AG10803 (cell line): ENCODE results near the gene NKD2.
"Not testable (repeated sequence)": the region's sequence is repeated elsewhere in the genome, so short reads cannot be mapped to it uniquely, and the experiment has no call there.

ENCODE experiments used
- DNase-seq: peaks from one replicate; pipeline ENCODE4 v3.0.0; 2010; ENCODE audit warnings: low read depth
- H3K4me3 ChIP-seq: 2 replicates; pipeline ENCODE4 v1.5.1; 2011; ENCODE audit warnings: mild to moderate bottlenecking, low read length, control low read depth
- TF ChIP-seq, protein P1 (sequence below): conservative IDR thresholded peaks from 2 replicates; pipeline ENCODE4 v1.5.1; 2011; ENCODE audit warnings: mild to moderate bottlenecking, low read length, control low read depth, inconsistent platforms

Gene NKD2

DNA sequence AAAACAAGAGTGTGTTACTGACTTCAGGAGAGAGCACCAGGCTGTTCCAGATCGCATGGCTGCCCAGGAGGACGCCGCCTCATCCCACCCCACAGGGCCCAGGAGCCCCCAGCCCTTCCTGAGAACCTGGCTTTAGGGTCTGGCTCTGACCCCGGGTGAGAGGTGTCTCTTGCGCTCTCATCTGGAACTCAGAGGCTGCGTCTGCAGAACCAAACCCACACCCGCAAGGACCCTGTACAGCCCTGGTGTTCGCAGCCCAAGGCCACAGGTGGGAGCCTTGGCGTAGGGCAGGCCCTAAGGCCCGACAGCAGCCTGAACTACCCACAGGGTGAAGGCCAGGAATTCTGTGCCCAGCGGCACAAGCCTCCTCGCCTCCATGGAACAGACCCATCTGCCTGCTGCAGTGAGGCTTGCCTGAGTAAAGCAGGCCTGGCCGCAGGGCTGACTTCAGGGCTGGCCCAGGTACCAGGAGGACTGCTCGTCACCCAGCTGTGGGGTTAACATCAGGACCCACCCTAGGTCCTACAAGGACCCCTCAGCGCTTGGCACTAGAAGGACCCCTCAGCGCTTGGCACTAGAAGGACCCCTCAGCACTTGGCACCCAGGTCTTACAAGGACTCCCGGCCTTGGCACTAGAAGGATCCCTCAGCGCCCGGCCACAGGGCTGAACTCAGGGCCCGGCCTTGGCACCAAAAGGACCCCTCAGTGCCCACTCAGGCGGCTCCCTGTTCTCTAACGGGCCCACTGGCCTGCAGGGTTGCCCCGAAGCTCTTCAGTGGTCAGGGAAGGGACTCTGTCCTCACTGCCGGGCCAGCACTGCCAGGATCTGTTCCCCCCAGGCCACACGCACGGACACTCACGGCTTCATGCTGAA is 48.2 kb downstream of the NKD2 start:
- H3K4me3 ChIP-seq: no peak overlapping the region
- TF ChIP-seq, protein P1, sequence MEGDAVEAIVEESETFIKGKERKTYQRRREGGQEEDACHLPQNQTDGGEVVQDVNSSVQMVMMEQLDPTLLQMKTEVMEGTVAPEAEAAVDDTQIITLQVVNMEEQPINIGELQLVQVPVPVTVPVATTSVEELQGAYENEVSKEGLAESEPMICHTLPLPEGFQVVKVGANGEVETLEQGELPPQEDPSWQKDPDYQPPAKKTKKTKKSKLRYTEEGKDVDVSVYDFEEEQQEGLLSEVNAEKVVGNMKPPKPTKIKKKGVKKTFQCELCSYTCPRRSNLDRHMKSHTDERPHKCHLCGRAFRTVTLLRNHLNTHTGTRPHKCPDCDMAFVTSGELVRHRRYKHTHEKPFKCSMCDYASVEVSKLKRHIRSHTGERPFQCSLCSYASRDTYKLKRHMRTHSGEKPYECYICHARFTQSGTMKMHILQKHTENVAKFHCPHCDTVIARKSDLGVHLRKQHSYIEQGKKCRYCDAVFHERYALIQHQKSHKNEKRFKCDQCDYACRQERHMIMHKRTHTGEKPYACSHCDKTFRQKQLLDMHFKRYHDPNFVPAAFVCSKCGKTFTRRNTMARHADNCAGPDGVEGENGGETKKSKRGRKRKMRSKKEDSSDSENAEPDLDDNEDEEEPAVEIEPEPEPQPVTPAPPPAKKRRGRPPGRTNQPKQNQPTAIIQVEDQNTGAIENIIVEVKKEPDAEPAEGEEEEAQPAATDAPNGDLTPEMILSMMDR: no peak
- no peak for DNase-seq

DNA sequence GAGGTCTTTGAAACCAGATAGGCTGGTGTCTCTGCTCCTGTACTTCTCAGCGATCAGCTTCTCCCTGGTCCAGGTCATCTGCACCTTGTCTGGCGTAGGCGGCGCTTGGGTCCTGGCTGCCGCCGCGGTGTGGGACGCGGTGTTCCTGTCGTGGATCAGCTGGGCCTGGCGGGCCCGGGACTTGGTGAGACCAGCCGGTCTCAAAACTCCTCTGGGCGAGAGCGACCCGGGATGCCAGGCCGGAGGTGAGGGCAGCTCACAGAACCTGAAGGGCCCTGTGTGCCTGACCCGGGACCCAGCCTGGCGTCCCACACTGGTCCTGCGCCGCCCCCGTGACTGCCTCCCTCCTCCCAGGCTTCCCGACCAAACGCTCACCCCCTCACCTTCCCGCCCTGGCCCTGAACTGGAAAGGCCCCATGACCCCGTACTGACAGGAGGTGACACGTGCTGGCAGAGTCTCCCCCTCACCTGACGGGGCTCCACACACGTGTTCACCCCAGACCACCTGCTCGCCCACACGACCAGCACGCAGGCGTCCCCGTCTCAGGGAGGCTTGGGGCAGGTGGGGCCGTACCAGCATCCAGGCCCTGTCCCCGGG is 49.0 kb downstream of the NKD2 start:
- TF ChIP-seq, protein P1: no peak
- H3K4me3 ChIP-seq: no peak overlapping the region
- no peak for DNase-seq

DNA sequence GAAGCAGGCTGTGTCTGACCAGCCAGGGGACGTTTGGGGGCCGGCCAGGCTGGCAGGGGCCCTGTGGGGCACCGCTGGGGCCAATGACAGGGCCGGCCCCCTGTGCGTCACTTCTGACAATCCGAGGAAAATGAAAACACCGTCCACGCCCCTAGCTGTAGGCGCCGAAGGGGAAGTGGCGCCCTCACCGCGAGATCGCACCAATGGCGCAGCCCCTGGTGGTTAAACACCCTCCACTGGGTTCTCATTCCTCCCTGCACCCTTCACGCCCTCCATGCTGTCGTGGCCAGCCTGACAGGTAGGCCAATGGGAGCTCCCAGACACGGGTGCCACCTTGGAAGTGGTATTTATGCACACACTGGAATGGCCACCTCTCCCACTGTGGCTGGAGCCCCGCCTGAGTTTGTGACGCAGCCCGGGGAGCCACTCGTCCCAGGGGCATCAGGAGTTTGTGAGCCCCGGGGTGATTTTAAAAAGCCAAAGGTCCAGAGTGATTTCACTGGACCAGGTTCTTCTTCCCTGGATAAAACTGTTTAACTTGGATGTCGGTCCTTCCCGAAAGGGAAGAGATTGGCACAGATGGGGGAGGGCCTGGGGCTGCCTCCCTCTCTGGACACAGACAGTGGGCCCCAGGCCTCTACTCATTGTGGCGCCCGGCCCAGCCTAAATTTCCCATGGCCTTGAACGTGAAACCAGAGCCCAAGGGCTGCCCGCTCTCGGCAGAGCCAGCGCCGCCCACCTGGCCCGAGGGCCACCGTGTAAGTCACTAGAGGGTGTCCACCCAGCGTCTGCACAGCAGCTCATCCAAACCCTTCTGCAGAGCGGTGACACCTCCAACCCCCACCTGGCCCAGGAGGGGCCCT is 49.7 kb downstream of the NKD2 start:
- no peak overlapping the region for H3K4me3 ChIP-seq
- TF ChIP-seq, protein P1: no peak
- DNase-seq: no peak

DNA sequence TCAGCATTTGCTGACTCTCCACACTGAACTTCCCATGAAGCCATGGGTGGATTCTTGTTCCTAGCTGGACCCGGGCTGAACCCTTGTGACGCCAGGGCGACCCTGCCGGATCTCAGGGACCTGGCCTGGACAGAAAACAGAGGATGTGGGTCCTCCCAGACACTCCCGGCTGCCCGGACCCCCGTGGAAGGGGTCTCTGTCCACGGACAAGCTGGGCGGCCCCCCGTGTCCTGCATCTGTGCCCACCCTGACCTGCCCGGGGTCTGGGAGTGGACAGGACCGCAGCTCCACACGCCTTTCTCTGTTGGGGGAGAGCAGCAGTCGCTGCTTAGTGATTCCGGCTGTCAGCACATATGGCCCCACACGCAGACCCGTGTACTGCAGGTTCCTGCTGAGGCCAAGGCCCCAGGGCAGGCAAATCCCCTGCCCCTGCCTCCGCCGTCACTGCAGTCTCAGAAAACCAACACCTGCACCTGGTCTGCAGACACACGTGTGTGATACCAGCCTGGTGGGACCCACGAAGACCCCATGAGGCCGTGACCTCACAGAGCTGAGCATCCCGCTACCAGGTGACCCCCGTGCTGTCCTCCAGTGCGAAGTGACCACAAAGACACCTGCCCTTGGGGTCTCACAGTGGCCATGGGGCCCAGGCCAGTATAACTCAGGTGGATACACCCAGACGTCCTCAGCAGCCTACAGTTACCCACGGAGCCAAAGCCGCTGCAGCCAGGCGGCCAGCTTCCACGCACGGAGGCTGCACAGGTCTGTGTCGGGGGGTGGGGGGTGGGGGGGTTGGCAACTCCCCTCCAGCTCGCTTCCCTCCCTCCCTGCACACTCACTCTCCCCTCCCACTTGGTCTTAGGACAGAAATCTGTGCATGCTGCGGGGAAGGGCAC is 50.6 kb downstream of the NKD2 start:
- no peak overlapping the region for H3K4me3 ChIP-seq
- TF ChIP-seq, protein P1: no peak
- no peak for DNase-seq

DNA sequence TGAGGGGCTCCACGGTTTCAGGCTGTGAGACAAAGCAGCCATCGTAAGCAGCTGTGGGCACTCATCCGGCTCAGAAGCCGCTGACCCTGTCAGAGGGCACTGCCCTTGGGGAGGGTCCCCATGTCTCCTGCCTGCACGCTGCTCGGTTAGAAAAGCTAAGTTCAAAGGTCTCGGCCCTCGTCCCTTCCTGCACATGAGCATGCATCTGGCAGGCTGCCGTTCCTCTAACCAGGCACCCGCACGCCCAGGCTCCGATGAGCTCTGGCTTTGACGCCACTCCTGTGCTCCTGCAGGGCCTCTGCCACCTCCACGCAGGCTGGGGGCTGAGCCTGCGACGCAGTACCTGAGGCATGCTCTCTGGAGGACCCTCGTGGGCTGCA is 51.3 kb downstream of the NKD2 start:
- TF ChIP-seq, protein P1: no peak
- DNase-seq: no peak
- no peak overlapping the region for H3K4me3 ChIP-seq

DNA sequence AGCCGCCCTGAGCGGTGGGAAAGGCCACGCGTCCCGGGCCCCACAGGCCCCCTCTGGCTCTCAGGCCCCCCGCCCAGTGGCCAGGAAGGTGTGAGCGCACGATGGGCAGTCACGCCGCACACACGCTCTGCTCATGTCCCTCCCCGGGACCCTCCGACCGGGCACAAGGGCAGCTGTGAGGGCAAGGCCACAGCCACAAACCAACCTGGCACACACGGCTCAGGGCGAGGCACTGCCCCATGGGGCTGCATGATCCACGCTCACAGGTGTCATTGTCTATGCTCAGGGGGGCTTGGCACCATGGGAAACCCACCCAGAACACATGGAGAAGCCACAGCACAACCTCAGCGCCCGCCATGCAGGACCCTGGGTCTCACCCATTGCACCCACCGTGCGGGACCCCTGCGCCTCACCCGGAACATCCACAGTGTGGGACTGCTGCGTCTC is 52.0 kb downstream of the NKD2 start:
- no peak overlapping the region for H3K4me3 ChIP-seq
- DNase-seq: no peak
- TF ChIP-seq, protein P1: no peak

DNA sequence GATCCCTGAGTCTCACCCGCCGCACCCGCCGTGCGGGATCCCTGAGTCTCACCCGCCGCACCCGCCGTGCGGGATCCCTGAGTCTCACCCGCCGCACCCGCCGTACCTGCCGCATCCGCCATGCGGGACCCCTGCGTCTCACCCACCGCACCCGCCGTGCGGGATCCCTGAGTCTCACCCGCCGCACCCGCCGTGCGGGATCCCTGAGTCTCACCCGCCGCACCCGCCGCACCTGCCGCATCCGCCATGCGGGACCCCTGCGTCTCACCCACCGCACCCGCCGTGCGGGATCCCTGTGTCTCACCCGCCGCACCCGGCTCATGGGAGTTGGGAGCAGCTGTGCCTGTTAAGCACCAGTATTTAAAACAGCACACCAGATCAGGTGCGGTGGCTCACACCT is 52.7 kb downstream of the NKD2 start:
- not testable (repeated sequence) for DNase-seq, H3K4me3 ChIP-seq
